ENCODE results near the gene TGFB3. TPM values are rescaled to one million over a fixed set of nuclear protein-coding genes. Genes with fewer than 3 reads are reported as not detected.

TGFB3 gene
- total and polyA plus RNA-seq, 2 donors (not counting 1 experiment from before 2014, with no cell fraction given), result 7.0 to 9.4 TPM

- ChIA-PET CTCF (no interaction called here), POLR2A (no interaction called here)
- 100% methylated on average over 2 of the region's 2 CpGs for WGBS (ENCODE audit: insufficient coverage)
- Histone ChIP-seq H3K4me3 (ENCODE audit: control extremely low read depth in 1 of 5, extremely low read depth in 1 of 5, insufficient read depth in 1 of 5, low read depth in 2 of 5, low read length in 4 of 5) (no peak overlapping the region), H3K4me1 (ENCODE audit: control insufficient read depth in 2 of 2, insufficient read depth in 2 of 2, low read length in 2 of 2) (no peaks in the 10 kb centered on the region), H3K27ac (ENCODE audit: low read length in 2 of 2) (no peak overlapping the region), H4K20me1 (ENCODE audit: control insufficient read depth, insufficient read depth, low read length, poor library complexity, severe bottlenecking) (no peaks in the 10 kb centered on the region), H3K36me3 (replicated peaks in 1 of 2; ENCODE audit: control extremely low read depth in 1 of 2, control insufficient read depth in 1 of 2, extremely low read depth in 1 of 2, insufficient read depth in 2 of 2, low read length in 1 of 2) (peaks cover 3 to 12% of the 10 kb centered on the region in 2 experiments), H3K9me3 (ENCODE audit: control extremely low read depth in 1 of 3, control insufficient read depth in 2 of 3, insufficient read depth in 1 of 3, low read length in 2 of 3) (peaks cover 2 to 13% (median 11%) of the 10 kb centered on the region in 3 donors), H3K79me2 (ENCODE audit: control insufficient read depth, insufficient read depth, low read length) (peaks cover 6% of the 10 kb centered on the region), H2AFZ (ENCODE audit: insufficient read depth, low read depth, low read length, poor library complexity, severe bottlenecking) (no peak overlapping the region), H3K4me2 (replicated peaks; ENCODE audit: low read depth, low read length, poor library complexity, severe bottlenecking) (no peak overlapping the region), H3K9ac (ENCODE audit: low read length) (no peak overlapping the region), H3K27me3 (replicated peaks in 1 of 4; ENCODE audit: control extremely low read depth in 1 of 4, control insufficient read depth in 3 of 4, insufficient read depth in 4 of 4, low read length in 3 of 4) (no peaks in the 10 kb centered on the region)
- DNase-seq (no peak), ATAC-seq (ENCODE audit: low read depth) (no peak)
- no peak overlapping the region for H3K27ac Mint-ChIP-seq
- H3K27me3 Mint-ChIP-seq, result no peaks in the 10 kb centered on the region
- no peak overlapping the region for H3K4me3 Mint-ChIP-seq
- H3K9me3 Mint-ChIP-seq (ENCODE audit: insufficient read depth), result peaks cover 11% of the 10 kb centered on the region
- no peak for TF ChIP-seq EZH2 (IDR thresholded peaks at IDR 0.05; ENCODE audit: borderline replicate concordance, insufficient read depth, low read depth, low read length, poor library complexity, severe bottlenecking)
- TF ChIP-seq, protein P1, sequence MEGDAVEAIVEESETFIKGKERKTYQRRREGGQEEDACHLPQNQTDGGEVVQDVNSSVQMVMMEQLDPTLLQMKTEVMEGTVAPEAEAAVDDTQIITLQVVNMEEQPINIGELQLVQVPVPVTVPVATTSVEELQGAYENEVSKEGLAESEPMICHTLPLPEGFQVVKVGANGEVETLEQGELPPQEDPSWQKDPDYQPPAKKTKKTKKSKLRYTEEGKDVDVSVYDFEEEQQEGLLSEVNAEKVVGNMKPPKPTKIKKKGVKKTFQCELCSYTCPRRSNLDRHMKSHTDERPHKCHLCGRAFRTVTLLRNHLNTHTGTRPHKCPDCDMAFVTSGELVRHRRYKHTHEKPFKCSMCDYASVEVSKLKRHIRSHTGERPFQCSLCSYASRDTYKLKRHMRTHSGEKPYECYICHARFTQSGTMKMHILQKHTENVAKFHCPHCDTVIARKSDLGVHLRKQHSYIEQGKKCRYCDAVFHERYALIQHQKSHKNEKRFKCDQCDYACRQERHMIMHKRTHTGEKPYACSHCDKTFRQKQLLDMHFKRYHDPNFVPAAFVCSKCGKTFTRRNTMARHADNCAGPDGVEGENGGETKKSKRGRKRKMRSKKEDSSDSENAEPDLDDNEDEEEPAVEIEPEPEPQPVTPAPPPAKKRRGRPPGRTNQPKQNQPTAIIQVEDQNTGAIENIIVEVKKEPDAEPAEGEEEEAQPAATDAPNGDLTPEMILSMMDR (IDR thresholded peaks at IDR 0.05), result no peak
- intact Hi-C loops (cut with micrococcal nuclease), result no loop called here
- no peaks in the 10 kb centered on the region for H3K4me1 Mint-ChIP-seq
Measured at GRCh38 chr14:76022991-76023390, 41.2 kb upstream of the TGFB3 start.

DNA sequence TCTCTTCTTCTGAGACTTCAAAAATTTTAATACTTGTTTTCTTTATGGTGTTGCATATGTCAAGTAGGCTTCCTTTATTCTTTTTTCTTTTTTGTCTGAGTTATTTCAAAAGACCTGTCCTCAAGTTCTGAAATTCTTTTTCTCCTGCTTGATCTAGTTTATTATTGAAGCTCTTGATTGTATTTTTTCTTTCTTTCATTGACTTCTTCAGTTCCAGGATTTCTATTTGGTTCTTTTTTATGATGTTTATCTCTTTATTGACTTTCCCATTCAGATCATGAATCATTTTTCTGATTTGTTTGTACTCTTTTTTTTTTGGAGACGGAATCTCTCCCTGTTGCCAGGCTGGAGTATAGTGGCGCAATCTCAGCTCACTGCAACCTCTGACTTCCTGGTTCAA, 37.9 kb upstream of the TGFB3 start:
- Histone ChIP-seq H3K4me1 (ENCODE audit: control insufficient read depth in 2 of 2, insufficient read depth in 2 of 2, low read length in 2 of 2) (peaks cover 0 to 6% of the 10 kb centered on the region in 2 donors), H3K27me3 (replicated peaks in 1 of 4; ENCODE audit: control extremely low read depth in 1 of 4, control insufficient read depth in 3 of 4, insufficient read depth in 4 of 4, low read length in 3 of 4) (no peaks in the 10 kb centered on the region), H4K20me1 (ENCODE audit: control insufficient read depth, insufficient read depth, low read length, poor library complexity, severe bottlenecking) (no peaks in the 10 kb centered on the region), H3K27ac (ENCODE audit: low read length in 2 of 2) (no peak overlapping the region), H3K9me3 (ENCODE audit: control extremely low read depth in 1 of 3, control insufficient read depth in 2 of 3, insufficient read depth in 1 of 3, low read length in 2 of 3) (peaks cover 2 to 13% (median 11%) of the 10 kb centered on the region in 3 donors), H3K9ac (ENCODE audit: low read length) (no peak overlapping the region), H2AFZ (ENCODE audit: insufficient read depth, low read depth, low read length, poor library complexity, severe bottlenecking) (no peak overlapping the region), H3K4me3 (ENCODE audit: control extremely low read depth in 1 of 5, extremely low read depth in 1 of 5, insufficient read depth in 1 of 5, low read depth in 2 of 5, low read length in 4 of 5) (no peak overlapping the region), H3K36me3 (replicated peaks in 1 of 2; ENCODE audit: control extremely low read depth in 1 of 2, control insufficient read depth in 1 of 2, extremely low read depth in 1 of 2, insufficient read depth in 2 of 2, low read length in 1 of 2) (peaks cover 3 to 12% of the 10 kb centered on the region in 2 experiments), H3K4me2 (replicated peaks; ENCODE audit: low read depth, low read length, poor library complexity, severe bottlenecking) (no peak overlapping the region), H3K79me2 (ENCODE audit: control insufficient read depth, insufficient read depth, low read length) (peaks cover 6% of the 10 kb centered on the region)
- peaks cover 15% of the 10 kb centered on the region for H3K4me1 Mint-ChIP-seq
- CTCF ChIA-PET, result no interaction called here
- H3K27me3 Mint-ChIP-seq, result no peaks in the 10 kb centered on the region
- DNase-seq (no peak), ATAC-seq (ENCODE audit: low read depth) (no peak)
- WGBS (ENCODE audit: insufficient coverage), result no CpG with 5 or more reads among the region's 2 CpGs
- H3K9me3 Mint-ChIP-seq (ENCODE audit: insufficient read depth), result peaks cover 14% of the 10 kb centered on the region
- H3K27ac Mint-ChIP-seq, result no peak overlapping the region
- no peak overlapping the region for H3K4me3 Mint-ChIP-seq
- TF ChIP-seq, protein P1 (IDR thresholded peaks at IDR 0.05), result no peak
- no peak for TF ChIP-seq EZH2 (IDR thresholded peaks at IDR 0.05; ENCODE audit: borderline replicate concordance, insufficient read depth, low read depth, low read length, poor library complexity, severe bottlenecking)
- intact Hi-C loops (cut with micrococcal nuclease), result no loop called here
- POLR2A ChIA-PET, result no interaction called here
